Body of pancreas (tissue), 4 donors: ENCODE results near the gene DNAJC1. TPM values are rescaled to one million over a fixed set of nuclear protein-coding genes. Genes with fewer than 3 reads are reported as not detected.

Experiments
- ATAC-seq: fragments of 150-250 bp; one replicate; pipeline ENCODE4 v1.9.1; 2016
- DNase-seq, 4 donors: peaks; one replicate each; pipeline ENCODE4 v3.0.0-alpha.2; 2019
- H3K27ac ChIP-seq, 4 donors: fragments of 200-600 bp; sonication (generic); 1 replicate in 3 of 4; 2 replicates in 1 of 4; pipeline versions ENCODE4 v1.5.1 to v1.6.1; 2016 to 2019; ENCODE audit warnings: mild to moderate bottlenecking in 1 of 4, mixed read lengths in 1 of 4, moderate library complexity in 1 of 4
- H3K27me3 ChIP-seq, 2 donors: fragments of 200-600 bp; sonication (generic); one replicate each; pipeline ENCODE4 v1.6.0; 2016; ENCODE audit warnings: mild to moderate bottlenecking in 1 of 2
- H3K36me3 ChIP-seq, 2 donors: fragments of 200-600 bp; sonication (generic); replicated peaks in 1 of 2; 2 replicates each; pipeline ENCODE4 v1.5.1; 2016; ENCODE audit warnings: low read depth in 2 of 2; ENCODE audit not compliant: insufficient read depth in 1 of 2
- H3K4me1 ChIP-seq: fragments of 200-600 bp; sonication (generic); one replicate; pipeline ENCODE4 v1.6.0; 2016
- H3K4me3 ChIP-seq, 2 donors: fragments of 200-600 bp; sonication (generic); 1 replicate in 1 of 2; 2 replicates in 1 of 2; pipeline ENCODE4 v1.5.1; 2016 to 2019
- H3K9me3 ChIP-seq, 3 donors: fragments of 200-600 bp; sonication (generic); 1 replicate in 2 of 3; 2 replicates in 1 of 3; pipeline ENCODE4 v1.5.1; 2016
- POLR2A ChIP-seq, 3 donors: fragments of 450-650 bp; IDR thresholded peaks; one replicate each; pipeline ENCODE4 v1.6.1; 2016; ENCODE audit warnings: antibody characterized with exemption in 3 of 3, mild to moderate bottlenecking in 2 of 3
- WGBS, 2 donors: methylation state at CpG; one replicate each; pipeline ENCODE4 v1.1.5; 2017; 5-methylcytosine and 5-hydroxymethylcytosine counted together
- intact Hi-C: fragments of 100-400 bp; cut with DNase I; formaldehyde crosslinking; loops from one replicate; pipeline ENCODE4 v1.15.1; 2023
- total RNA-seq, 2 donors: library from RNA; depleted of rRNA; stranded (reverse); fragments of >200 nt; gene quantifications; one replicate each; pipeline ENCODE4 v1.1.0, GENCODE V29; 2016
- TF ChIP-seq, protein P1 (sequence below), 7 experiments: fragments of 450-650 bp in 4 of 7; fragments of 200-600 bp in 3 of 7; sonication (generic) in 3 of 7; IDR thresholded peaks; one replicate each; pipeline ENCODE4 v1.5.1; 2016 to 2019; ENCODE audit warnings: antibody characterized with exemption in 7 of 7

Gene DNAJC1
- total RNA-seq, 2 donors from 2014 or later = 45.7 to 90.3 TPM

DNA sequence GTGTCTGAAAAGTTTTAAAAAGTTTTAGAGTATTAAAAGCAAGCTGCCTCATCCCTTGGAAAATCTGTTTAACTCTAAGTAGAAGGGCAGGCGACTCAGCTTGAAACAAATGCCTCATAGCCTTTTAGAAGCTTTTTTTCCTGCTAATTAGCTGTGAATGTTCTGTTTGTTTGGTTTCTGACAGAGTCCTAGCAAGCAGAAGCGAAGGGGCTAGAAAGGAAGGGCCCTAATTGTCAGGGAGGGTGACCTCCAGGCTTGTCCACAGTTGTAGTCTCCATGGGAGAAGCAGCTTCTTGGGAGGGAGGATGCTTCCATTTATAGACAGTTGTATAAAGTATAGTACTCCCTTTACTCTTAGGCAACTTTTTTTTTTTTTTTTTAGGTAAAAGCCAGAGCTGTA is 90.9 kb downstream of the DNAJC1 start:
- Histone ChIP-seq H3K27ac (no peak overlapping the region), H3K9me3 (no peaks in the 10 kb centered on the region), H3K36me3 (peaks cover 0 to 2% of the 10 kb centered on the region in 2 donors), H3K4me3 (no peak overlapping the region), H3K27me3 (no peaks in the 10 kb centered on the region), H3K4me1 (no peaks in the 10 kb centered on the region)
- intact Hi-C loops = no loop called here
- ATAC-seq (no peak), DNase-seq (no peak)
- WGBS, 2 donors = 86 to 95% methylated on average over 2 of the region's 2 CpGs
- TF ChIP-seq POLR2A (IDR thresholded peaks at IDR 0.05) = no peak
- TF ChIP-seq, protein P1, sequence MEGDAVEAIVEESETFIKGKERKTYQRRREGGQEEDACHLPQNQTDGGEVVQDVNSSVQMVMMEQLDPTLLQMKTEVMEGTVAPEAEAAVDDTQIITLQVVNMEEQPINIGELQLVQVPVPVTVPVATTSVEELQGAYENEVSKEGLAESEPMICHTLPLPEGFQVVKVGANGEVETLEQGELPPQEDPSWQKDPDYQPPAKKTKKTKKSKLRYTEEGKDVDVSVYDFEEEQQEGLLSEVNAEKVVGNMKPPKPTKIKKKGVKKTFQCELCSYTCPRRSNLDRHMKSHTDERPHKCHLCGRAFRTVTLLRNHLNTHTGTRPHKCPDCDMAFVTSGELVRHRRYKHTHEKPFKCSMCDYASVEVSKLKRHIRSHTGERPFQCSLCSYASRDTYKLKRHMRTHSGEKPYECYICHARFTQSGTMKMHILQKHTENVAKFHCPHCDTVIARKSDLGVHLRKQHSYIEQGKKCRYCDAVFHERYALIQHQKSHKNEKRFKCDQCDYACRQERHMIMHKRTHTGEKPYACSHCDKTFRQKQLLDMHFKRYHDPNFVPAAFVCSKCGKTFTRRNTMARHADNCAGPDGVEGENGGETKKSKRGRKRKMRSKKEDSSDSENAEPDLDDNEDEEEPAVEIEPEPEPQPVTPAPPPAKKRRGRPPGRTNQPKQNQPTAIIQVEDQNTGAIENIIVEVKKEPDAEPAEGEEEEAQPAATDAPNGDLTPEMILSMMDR (IDR thresholded peaks at IDR 0.05) = no peak

DNA sequence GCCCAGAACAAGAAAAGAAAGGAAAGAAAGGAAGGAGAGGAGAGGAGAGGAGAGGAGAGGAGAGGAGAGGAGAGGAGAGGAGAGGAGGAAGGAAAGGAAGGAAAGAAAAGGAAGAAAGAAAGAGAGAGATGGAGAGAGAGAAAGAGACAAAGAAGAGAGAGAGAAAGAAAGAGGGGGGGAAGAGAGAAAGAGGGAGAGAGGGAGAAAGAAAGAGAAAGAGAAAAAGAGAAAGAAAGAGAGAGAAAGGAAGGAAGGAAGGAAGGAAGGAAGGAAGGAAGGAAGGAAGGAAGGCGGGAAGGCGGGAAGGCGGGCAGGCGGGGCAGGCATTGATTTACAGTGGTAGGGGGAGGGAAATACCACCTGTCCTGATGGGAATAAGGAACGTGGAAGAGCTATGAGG is 92.7 kb downstream of the DNAJC1 start:
- H3K27ac ChIP-seq = no peak overlapping the region
- ATAC-seq = no peak
- peaks cover 0 to 2% of the 10 kb centered on the region in 2 donors for H3K36me3 ChIP-seq
- TF ChIP-seq, protein P1 (IDR thresholded peaks at IDR 0.05) = no peak
- no peak for TF ChIP-seq POLR2A (IDR thresholded peaks at IDR 0.05)
- no peaks in the 10 kb centered on the region for H3K4me1 ChIP-seq
- no peaks in the 10 kb centered on the region for H3K9me3 ChIP-seq
- no peak overlapping the region for H3K4me3 ChIP-seq
- 96% methylated on average over 4 to 5 of the region's 5 CpGs for WGBS, 2 donors
- no peak for DNase-seq
- intact Hi-C loops = no loop called here
- no peaks in the 10 kb centered on the region for H3K27me3 ChIP-seq

DNA sequence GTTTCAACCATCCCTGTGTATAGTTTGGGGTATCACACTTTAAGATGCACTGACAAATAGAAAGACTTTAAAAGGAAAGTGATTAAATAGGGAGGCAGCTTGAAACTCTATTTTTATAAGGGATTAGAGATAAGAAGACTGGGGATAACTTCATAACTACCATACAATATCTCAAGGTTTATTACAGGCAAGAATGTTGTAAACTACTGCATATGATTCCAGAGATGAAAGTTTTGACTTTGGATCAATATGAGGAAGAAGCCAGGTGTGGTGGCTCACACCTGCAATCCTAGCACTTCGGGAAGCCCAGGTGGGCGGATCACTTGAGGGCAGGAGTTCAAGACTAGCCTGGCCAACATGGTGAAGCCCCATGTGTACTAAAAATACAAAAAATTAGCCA is 96.1 kb downstream of the DNAJC1 start:
- no peak overlapping the region for H3K4me3 ChIP-seq
- no peak for ATAC-seq
- 89 to 90% methylated on average over 2 of the region's 2 CpGs for WGBS, 2 donors
- H3K27me3 ChIP-seq = no peaks in the 10 kb centered on the region
- H3K36me3 ChIP-seq = peaks cover 0 to 3% of the 10 kb centered on the region in 2 donors
- intact Hi-C loops = no loop called here
- no peak overlapping the region for H3K27ac ChIP-seq
- DNase-seq = no peak
- TF ChIP-seq POLR2A (IDR thresholded peaks at IDR 0.05) = no peak
- TF ChIP-seq, protein P1 (IDR thresholded peaks at IDR 0.05) = no peak
- no peaks in the 10 kb centered on the region for H3K9me3 ChIP-seq
- H3K4me1 ChIP-seq = no peaks in the 10 kb centered on the region

DNA sequence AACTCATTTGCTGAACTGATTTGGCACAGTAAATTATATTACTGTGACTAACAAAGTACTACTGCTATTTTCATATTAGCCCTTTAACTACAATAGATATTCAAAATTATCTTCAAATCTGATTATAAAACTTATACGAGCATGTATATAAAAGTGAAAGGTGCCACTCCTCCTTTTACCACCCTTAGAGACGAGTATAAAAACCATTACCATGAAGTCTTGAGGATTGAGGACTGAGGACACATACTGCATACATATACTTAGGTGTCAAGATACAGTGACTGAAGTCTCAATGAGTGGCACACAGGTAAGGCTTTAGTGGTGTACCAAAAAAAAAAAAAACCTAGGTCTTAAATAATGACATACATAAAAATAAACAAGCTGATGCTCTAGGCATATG is 98.6 kb downstream of the DNAJC1 start:
- Histone ChIP-seq H3K4me3 (no peak overlapping the region), H3K36me3 (peaks cover 0 to 3% of the 10 kb centered on the region in 2 donors), H3K9me3 (no peaks in the 10 kb centered on the region), H3K27ac (no peak overlapping the region), H3K27me3 (no peaks in the 10 kb centered on the region), H3K4me1 (no peaks in the 10 kb centered on the region)
- ATAC-seq (no peak), DNase-seq (no peak)
- 91 to 96% methylated on average over 2 of the region's 2 CpGs for WGBS, 2 donors
- intact Hi-C loops = no loop called here
- TF ChIP-seq, protein P1 (IDR thresholded peaks at IDR 0.05) = no peak
- no peak for TF ChIP-seq POLR2A (IDR thresholded peaks at IDR 0.05)

DNA sequence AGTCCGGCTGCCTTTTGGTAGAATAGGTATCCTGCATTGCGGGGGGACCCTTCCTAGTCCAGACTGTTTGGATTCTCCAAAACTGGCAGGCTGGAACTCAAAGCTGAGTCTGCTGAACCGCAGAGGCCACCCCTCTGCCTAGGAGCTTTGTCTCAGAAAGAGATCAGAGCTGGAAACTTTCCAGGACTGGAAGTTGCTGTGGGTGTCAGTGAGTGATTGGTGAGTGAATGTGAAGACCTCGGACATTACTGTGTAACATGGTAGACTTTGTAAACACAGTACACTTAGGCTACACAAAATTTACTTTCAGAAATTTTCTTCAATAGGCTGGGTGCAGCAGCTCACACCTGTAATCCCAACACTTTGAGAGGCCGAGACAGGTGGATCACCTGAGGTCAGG is 103.8 kb downstream of the DNAJC1 start:
- Histone ChIP-seq H3K36me3 (peaks cover 0 to 3% of the 10 kb centered on the region in 2 donors), H3K4me1 (no peaks in the 10 kb centered on the region), H3K9me3 (no peaks in the 10 kb centered on the region), H3K27me3 (no peaks in the 10 kb centered on the region), H3K4me3 (no peak overlapping the region), H3K27ac (no peak overlapping the region)
- intact Hi-C loops = no loop called here
- TF ChIP-seq POLR2A (IDR thresholded peaks at IDR 0.05) = no peak
- TF ChIP-seq, protein P1 (IDR thresholded peaks at IDR 0.05) = no peak
- ATAC-seq = no peak
- no peak for DNase-seq
- WGBS, 2 donors = 86 to 94% methylated on average over 4 to 5 of the region's 5 CpGs
